GM19395 (cell line): Measurements from ENCODE around the gene TJP1.
"Not testable (repeated sequence)": the region's sequence is repeated elsewhere in the genome, so short reads cannot be mapped to it uniquely, and the experiment has no call there.

Experiments
- ATAC-seq: cut with Tn5 transposase; IDR thresholded peaks from one replicate; pipeline ENCODE4 v1.9.1; 2021; ENCODE audit warnings: mild to moderate bottlenecking, moderate library complexity; ENCODE audit not compliant: unreplicated experiment

Gene TJP1

DNA sequence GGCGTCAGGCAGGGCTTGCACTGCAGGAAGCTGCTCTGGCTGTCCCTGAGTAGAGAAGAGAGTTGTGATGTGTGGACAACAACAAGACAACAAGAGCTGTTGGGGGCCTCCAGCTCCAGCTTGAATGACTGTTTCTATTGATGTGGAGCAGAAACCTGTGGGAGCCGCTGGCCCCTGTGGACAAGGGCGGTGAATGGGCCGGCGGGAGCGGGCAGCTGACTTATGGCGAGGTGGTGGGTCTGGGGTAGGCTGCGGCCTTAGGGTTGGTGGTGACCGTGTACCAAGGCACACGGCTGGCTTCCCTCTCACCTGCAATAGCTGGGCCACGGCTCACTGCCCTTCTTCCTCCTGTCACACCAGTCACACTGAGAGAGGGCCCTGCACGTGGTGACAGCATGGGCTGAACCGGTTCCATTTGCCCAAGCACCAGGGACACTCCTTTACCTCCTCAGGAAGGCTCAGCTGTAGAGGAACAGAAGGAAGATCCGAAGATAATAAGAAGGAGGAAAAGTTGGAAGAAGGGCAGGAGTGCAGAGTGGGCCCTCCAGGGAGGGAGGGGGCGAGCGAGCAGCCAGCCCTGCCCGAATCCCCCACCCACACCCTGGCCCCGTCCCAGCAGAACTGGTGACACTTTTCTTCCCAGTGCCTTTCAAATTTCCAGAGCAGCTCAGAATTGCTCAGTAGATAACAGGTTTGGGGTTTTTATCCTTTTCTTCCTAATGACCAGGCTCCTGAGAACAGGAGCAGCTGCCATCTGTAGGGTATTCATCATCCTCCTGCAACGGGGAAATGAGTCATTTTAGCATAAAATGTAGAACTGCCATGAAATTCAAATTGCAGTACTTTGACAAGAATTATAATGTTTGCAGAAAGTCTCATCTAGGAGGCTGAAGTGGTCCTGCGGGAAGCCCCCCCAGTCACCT is 136.9 kb downstream of the TJP1 start:
- no peak for ATAC-seq

DNA sequence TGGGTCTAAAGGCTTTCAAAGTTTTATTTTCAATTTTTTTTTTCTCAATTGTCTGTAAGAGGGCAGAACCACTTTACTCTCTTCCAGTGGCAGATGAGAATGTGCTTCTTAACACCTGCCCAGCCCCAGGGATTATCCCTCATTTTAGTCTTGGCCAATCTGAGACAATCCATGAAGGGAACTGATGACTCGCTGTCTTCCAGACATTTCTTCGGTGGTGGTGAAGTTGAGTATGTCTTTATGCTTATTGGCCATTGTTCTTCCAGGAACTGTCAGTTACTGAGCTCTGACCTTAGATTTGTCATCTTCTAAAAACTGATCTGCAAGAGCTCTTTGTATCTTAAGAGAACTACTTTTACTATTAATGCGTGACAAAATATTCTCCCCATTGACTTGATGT is 139.5 kb downstream of the TJP1 start:
- ATAC-seq = no peak

DNA sequence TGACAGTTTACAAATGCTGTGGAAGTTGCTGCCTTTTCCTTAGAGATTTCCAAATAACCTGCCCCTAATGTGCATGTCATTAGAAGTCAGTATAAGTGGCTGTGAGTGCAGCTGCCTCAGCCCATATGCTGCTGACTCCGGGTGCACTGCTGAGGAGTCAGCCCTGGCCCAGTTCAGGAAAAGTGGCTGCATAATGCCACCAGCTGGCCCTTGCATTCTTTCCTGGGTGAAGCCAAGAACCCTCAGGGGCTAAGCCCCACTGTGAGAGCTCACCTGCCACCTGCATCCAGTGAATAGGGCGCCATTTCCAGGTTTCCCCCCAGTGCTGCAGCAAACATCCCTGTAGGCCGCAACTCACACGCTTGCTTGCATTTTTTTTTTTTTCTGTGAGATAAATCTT is 139.9 kb downstream of the TJP1 start:
- ATAC-seq = no peak

DNA sequence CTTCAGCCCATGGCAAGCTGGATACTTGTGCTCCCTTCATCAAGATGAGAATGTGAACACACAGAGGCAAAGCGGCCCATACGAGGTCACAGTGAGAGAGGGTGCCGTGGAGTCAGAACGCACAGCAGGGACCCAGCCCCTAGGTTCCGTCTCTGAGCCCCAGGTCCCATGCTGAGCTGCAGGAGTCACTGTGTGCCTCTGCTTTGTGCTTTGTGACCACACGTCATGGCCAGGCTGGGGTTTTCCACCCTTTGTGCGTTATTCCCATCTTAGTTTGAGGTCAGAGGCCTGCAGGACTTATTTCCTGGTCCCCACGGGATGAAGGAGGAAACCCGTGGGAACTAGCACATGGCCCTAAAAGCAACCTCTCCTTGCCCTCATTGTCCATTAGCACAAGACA is 140.3 kb downstream of the TJP1 start:
- no peak for ATAC-seq

GRCh38 chr15:29681166-29681845 is 141.0 kb downstream of the TJP1 start:
- no peak for ATAC-seq

- ATAC-seq = no peak
Measured at GRCh38 chr15:29680465-29681165, 141.7 kb downstream of the TJP1 start.

- ATAC-seq = no peak
Measured at GRCh38 chr15:29678504-29679034, 143.7 kb downstream of the TJP1 start.

- no peak for ATAC-seq
Measured at GRCh38 chr15:29677871-29678461, 144.3 kb downstream of the TJP1 start.

DNA sequence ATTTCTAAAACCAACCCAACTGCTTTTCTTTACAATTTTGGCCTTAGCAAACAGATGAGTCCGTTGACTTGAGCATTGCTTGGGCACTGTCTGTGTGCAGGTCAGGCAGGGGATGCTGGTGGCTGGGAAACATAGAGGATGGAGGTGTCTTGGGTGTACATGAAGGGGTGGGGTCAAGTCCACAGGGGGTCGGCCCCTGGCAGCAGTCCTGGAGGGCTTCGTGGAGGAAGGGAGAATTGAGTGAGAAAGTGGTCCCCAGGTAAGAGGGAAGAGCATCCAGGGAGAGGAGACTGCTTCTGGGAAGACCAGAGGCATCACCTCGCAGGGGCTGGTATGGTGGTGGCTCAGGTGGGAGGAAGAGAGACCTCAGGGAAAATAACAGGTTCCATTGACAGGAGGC is 144.8 kb downstream of the TJP1 start:
- ATAC-seq = no peak

GRCh38 chr15:29676961-29677402 is 145.3 kb downstream of the TJP1 start:
- ATAC-seq = no peak

DNA sequence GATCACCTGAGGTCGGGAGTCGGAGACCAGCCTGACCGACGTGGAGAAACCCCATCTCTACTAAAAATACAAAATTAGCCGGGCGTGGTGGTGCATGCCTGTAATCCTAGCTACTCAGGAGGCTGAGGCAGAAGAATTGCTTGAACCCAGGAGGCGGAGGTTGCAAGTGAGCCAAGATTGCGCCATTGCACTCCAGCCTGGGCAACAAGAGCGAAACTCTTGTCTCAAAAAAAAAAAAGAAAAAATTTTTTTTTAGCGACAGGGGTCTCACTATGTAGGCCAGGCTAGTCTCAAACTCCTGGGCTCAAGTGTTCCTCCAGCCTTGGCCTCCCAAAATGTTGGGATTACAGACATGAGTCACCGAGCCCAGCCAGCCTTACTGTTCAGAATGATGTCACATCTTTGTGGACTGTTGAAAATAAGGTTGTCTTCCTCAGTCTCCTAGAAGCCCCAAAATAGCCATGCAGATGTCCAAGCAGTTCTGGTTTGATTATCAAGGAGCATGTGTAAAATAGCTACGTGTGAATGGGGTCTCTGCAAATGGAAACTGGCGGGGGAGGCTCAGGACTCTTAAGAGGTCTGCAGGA is 145.8 kb downstream of the TJP1 start:
- not testable (repeated sequence) for ATAC-seq

- no peak for ATAC-seq
Measured at GRCh38 chr15:29675791-29676301, 146.4 kb downstream of the TJP1 start.

DNA sequence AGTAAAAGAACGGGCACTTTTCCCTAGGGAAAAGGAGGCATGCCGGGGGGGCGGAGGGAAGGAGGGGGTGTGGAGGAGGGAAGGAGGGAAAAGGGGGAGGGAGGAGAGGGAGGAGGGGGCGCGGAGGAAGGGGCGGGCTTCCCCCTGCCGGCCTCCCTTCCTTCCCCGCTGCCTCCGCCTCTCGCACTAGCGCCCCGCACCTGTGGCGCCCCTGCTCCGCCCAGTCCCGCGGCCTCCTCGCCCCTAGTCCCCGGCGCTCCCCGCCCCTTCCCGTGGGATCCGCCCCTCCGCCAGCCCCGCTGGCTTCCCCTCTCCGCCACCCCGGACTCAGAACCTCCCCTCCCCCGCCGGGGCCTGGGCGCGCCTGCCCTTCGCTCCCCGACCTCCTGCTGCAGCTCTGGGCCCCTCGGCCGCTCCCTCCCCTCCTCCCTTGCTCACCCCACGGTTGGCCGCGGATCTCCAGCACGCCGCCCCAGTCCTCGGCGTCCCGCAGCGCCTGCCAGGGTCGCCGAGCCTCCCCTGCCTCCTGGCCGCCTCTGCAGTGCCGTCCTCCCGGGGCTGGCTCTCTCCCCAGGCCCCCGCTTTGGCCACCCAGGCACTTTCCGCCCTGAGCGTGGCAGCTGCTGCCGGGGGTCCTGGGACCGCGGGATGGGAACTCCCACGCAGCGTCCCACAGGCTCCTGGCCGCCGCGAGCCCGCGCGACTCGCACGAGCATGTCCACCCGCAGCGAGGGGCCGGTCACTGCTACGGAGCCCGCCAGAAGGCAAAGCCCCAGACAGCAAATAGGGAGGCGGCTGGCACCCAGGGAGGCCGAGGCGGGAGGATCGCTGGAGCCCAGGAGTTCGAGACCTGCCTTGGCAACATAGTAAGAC is 147.4 kb downstream of the TJP1 start:
- no peak for ATAC-seq

DNA sequence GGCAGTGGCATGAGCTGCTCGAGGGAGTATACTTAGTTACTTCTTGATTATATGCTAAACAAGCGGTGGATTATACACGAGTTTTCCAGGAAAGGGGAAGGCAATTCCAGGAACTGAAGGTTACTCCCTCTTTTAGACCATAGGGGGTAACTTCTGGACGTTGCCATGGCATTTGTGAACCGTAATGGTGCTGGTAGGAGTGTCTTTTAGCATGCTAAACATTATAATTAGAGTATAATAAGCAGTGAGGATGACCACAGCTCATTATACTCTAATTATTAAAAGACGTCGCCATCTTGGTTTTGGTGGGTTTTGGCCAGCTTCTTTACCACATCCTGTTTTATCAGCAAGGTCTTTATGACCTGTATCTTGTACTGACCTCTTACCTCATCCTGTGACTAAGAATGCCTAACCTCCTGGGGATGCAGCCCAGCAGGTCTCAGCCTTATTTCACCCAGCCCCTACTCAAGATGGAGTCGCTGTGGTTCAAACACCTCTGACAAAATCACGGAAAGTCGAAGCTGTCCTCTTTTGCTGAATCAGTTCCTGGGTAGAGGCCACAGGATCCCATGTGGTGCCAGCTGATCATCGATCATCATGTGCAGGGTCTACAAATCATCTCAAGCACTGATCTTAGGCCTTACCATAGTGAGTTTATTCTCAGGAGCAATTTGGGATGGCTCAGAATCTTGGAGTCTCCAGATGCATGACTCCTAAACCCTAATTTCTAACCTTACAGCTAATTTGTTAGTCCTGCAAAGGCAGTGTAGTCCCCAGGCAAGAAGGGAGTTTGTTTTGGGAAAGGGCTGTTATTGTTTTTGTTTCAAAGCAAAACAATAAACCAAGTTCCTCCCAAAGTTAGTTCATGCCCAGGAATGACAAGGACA is 149.1 kb downstream of the TJP1 start:
- no peak for ATAC-seq

DNA sequence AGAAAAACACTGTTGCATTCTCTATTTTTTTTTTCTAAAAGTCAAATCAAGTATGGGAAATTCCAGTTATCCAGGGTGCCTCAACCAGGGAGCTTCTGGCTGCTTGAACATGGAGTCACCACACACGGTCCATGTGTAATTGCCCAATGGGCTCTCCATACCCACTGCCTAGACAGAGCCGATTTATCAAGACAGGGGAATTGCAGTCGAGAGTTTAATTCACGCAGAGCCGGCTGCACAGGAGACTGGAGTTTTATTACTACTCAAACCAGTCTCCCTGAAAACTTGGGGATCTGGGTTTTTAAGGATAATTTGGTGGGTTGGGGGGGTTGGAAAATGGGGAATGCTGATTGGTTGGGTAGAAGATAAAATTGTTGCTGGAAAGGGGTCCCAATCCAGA is 149.8 kb downstream of the TJP1 start:
- ATAC-seq = no peak

DNA sequence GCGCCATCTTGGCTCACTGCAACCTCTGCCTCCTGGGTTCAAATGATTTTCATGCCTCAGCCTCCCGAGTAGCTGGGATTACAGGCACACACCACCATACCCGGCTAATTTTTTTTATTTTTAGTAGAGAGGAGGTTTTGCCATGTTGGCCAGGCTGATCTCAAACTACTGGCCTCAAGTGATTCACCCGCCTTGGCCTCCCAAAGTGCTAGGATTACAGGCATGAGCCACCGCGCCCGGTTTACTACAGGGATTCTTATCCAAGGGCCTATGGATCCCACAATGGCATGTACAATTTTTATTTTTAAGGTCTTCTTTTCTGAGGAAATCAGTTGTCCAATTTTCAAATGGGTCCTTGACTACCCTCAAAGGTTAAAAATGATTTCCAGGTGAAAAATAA is 150.2 kb downstream of the TJP1 start:
- ATAC-seq = not testable (repeated sequence)

DNA sequence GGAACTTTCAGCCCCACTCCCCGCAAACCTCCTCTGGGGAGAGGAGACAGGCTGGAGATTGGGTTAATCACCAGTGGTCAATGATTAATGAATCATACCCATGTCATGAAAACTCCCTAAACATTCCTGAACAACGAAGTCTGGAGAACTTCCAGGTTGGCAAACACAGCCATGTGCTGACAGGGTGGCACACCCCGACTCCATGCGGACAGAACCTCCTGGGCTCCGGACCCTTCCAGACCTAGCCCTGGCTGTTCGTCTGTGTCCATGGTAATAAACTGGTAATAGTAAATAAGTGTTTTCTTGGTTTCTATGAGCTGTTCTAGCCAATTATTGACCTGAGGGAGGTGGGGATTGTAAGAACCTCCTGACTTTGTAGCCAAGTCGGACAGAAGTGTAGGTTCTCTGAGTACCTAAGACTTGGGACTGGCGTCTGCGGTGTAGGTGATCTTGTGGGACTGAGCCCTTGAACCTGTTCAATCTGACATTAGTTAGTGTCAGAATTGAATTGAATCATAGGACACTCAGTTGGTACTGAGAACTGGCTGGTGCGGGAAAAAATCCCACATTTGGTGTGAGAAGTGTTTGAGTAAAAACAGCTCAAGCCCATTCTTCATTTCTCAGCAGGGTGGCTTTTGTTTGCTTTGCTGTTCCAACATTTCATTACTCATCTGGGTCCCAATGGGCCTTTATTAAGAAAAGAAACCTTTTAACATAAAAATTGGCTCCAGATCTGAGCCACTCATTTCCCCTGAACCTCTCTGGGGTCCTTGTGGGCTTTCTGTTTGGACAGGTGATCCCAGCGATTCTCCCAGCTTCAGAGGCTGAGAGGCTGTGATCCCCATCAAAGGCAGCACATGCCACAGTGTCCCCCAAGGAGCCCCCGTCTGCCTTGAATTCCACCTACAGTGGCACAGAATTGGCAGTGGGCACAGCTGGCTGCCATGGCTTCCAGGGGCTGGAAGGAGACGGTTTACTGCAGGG is 151.0 kb downstream of the TJP1 start:
- ATAC-seq = no peak
